Measurements from ENCODE around the gene COASY.

- TF ChIP-seq, protein P1, sequence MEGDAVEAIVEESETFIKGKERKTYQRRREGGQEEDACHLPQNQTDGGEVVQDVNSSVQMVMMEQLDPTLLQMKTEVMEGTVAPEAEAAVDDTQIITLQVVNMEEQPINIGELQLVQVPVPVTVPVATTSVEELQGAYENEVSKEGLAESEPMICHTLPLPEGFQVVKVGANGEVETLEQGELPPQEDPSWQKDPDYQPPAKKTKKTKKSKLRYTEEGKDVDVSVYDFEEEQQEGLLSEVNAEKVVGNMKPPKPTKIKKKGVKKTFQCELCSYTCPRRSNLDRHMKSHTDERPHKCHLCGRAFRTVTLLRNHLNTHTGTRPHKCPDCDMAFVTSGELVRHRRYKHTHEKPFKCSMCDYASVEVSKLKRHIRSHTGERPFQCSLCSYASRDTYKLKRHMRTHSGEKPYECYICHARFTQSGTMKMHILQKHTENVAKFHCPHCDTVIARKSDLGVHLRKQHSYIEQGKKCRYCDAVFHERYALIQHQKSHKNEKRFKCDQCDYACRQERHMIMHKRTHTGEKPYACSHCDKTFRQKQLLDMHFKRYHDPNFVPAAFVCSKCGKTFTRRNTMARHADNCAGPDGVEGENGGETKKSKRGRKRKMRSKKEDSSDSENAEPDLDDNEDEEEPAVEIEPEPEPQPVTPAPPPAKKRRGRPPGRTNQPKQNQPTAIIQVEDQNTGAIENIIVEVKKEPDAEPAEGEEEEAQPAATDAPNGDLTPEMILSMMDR (IDR thresholded peaks at IDR 0.05; ENCODE audit: insufficient read depth, low read length, poor library complexity, severe bottlenecking): no peak
- no peak for TF ChIP-seq EZH2phosphoT487 (conservative IDR thresholded peaks at IDR 0.05; ENCODE audit: low read length)
Observed at GRCh38 chr17:42559075-42559474, 2.9 kb upstream of the COASY start.
